GM19238 (cell line): ENCODE results near the gene MYO10.
"Not testable (repeated sequence)": the region's sequence is repeated elsewhere in the genome, so short reads cannot be mapped to it uniquely, and the experiment has no call there.

Experiments used
- DNase-seq: peaks from one replicate; pipeline ENCODE4 v3.0.0; 2011; ENCODE audit warnings: low spot score; ENCODE audit not compliant: insufficient read length

MYO10 gene

GRCh38 chr5:16886793-16887345 lies 49.2 kb downstream of the MYO10 start:
- no peak for DNase-seq

DNA sequence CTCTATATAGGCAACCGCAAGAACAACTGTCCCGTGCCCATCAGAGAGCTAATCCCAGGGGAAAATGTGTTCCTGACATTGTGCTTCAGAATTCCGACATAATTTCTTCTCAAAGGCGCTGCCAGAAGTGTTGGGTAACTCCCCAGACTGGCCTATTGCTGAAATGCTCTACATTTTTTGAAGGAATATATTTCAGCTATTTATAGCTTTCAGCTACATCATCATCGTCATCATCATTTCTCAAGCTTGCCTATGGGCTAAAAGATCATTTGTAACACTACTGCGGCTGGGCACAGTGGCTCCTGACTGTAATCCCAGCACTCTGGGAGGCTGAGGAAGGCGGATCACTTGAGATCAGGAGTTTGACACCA lies 49.7 kb downstream of the MYO10 start:
- DNase-seq = no peak

GRCh38 chr5:16885635-16886365 lies 50.3 kb downstream of the MYO10 start:
- no peak for DNase-seq

- no peak for DNase-seq
Measured at GRCh38 chr5:16884595-16884994, 51.5 kb downstream of the MYO10 start.

- DNase-seq = no peak
Measured at GRCh38 chr5:16883806-16884205, 52.3 kb downstream of the MYO10 start.

DNA sequence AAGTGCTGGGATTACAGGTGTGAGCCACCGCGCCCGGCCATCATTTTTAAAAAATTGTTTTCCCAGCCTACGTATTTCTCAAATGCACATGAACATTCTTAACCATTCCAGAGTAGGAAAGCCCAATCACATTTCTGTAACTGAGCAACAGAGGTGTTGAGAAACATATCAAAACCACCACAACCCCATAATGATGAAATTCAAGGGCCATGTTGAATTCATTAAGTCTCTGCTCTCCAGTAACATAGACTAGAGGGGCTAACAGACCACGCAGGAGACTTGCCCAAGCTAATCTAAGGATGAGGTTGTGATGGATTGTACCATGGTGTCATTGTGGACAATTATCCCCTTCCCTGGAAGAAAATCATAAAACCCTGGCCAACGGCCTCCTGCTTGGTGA lies 52.9 kb downstream of the MYO10 start:
- DNase-seq = no peak

DNA sequence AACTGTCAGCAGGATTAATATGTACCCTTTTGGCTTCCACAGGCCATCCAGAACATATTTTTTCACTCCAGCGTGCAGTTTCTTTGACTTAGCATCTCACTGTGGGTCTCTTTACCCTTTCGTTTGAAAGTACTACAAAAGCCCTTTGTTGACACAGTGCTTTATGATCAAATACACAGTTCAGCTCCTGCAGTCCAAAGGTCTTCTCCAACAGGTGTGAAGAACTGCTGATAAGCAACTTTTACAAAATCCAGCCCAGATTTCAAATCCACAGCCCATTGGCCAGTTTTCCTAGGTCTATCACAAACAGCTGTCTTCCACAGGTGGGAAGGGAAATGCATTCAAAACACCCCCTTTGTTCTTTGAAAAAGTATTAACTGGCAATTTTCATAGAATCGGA lies 54.8 kb downstream of the MYO10 start:
- no peak for DNase-seq

- no peak for DNase-seq
Measured at GRCh38 chr5:16880547-16880946, 55.5 kb downstream of the MYO10 start.

GRCh38 chr5:16879650-16880049 lies 56.4 kb downstream of the MYO10 start:
- DNase-seq = no peak

DNA sequence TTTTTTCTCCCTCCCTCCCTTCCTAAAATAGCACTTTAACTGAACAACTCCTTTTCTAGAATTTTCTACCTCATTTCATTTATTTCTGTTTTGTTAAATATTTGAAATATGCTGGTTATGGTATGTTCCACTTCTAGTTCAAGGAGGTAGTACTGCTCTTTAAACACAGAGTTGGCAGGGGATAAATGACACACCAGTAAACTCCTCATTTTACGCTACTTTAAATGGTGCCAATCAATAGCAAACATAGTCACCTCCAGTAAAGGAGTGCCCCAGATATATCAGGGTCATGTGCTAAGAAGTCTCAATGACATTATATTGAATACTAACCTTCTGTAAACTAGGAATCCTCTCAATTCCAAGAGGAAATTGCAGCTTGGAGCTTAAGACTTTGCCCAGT lies 56.9 kb downstream of the MYO10 start:
- no peak for DNase-seq

- no peak for DNase-seq
Measured at GRCh38 chr5:16877267-16877935, 58.7 kb downstream of the MYO10 start.

DNA sequence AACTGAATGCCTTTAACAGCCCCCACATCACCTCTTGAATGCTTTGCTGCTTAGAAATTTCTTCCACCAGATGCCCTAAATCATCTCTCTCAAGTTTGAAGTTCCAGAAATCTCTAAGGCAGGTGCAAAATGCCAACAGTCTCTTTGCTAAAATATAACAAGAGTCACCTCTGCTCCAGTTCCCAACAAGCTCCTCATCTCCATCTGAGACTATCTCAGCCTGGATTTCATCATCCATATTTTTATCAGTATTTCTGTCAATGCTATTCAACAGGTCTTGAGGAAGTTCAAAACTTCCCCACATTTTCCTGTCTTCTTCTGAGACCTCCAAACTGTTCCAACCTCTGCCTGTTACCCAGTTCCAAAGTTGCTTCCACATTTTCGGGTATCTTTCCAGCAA lies 61.7 kb downstream of the MYO10 start:
- DNase-seq = not testable (repeated sequence)

DNA sequence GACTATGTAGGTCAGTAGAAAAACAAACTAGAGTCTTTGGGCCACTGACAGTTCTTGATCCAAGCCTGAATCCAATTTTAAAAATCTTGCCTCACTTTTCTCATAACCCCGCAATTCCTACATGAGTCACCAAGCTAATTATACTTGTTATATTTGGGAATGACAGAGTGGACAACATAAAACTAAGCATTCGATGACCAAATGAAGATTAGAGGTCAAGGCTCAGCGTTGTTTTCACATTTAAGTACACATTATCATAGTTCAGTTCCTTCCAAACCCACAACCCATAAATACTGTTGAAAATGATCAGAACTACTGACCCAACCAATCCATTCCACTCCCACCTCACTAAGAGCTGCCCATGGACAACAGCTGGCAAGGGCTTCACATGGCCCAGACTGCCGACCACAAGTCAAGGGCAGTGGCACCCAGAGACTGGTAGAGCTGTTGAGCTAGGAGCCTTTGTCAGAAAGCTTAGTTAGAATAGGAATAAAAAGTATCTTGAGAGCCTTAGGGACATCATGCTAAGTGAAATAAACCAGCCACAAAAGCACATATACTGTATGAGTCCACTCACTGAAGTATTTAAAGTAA lies 64.2 kb downstream of the MYO10 start:
- no peak for DNase-seq

DNA sequence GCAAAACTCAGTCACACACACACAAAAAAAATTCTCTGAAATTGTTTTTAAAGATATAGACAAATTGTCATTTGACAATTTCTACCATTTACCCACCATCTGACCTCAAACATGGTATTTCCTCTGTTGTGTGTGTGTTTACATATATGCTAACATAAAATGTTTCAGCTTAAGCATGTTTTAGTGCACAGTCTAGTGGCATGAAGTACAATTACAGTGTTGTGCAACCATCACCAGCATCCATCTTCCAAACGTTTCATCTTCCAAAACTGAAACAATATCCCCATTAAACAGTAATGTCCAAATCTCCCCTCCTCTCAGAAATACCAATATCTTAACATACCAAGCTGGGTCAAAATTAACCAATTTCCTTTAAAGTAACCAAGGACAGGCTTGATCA lies 65.2 kb downstream of the MYO10 start:
- no peak for DNase-seq

DNA sequence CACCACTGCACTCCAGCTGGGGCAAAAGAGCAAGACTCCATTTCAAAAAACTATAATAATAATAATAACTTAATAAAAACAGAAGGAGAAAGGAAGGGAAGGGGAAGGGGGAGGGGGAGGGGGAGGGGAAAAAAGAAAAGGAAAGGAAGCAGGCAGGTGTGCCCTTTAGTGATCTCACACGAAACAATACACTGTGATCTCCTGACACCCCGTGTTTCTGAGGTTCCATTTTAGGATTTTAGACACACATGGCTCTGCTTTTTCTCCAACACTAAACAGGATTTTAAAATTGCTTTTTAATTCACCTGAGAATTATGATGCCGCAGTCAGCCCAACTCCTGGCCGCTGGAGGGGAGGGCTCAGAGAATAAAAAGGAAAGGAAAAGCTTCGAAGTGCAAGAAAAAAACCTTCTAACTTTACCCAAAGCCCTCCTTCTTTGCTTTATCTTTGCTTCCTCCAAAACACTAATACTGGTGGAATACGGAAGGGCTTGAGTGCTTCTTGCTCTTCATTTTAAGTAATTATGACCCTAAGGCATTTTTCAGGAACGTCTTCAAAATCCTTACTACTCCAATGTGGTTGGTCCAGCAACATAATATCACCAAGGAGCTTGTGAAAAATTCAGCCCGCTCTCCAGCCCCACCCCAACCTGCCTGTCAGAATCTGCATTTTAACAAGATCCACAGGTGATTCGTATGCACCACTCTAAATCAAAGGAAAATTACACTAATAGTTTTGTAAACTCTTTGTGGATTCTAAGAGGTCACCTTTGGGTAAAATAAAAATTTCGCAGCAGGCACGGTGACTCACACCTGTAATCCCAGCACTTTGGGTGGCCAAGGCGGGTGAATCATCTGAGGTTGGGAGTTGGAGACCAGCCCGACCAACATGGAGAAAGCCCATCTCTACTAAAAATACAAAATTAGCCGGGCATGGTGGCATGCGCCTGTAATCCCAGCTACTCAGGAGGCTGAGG lies 66.0 kb downstream of the MYO10 start:
- no peak for DNase-seq

DNA sequence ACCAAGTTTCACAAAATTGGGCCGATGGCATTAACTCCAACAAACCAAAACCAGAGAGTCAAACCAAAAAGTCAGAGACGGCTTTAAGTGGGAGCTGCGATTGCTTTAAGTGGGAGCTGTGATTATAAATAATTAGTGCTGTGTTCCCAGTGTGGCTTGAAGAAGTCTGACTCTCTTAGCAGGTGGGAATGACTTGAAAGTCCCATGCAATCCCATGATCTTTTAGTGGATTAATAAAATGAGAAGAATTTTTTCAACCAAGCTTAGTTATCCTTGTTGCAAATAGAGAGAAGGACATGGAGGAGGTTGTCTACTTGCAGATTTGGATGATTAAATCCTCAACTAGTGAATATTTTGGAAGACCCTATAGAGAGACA lies 68.5 kb downstream of the MYO10 start:
- no peak for DNase-seq

DNA sequence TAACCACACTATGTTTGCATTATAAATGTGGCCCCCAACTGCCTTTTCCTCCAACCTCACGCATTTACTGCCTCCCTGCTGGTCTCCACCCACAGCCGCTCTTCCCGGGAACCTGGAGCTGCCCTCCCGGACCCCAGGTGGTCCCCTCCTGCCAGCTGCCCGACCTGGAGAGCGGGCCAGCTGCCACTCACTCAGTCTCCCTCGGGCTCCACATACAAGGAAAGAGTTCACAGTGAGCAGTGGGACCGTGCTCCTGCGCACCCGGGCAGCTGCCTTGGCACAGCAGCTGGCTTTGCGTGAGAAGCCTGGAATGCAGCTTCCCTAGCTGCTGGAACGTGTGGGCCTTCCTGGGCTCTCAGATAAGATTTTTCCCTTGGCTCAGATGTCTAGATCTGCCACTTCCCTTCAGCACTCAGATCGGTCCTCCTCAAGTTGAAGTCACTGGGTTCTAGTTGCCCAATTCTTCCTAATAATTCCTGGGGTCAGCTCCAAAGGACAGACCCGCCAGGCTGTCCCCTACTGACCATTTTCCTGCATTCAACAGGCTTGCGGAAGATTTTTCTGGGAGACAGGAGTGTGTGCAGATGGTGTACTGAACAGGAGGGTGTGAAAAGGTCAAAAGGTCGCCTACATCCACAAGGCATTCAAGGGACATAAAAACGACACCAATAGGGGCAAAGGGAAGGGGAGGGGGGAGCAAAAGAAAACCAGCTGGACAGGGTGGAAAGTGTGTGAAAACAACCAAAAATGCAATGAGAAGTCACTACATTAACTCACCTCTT lies 69.1 kb downstream of the MYO10 start:
- no peak for DNase-seq

DNA sequence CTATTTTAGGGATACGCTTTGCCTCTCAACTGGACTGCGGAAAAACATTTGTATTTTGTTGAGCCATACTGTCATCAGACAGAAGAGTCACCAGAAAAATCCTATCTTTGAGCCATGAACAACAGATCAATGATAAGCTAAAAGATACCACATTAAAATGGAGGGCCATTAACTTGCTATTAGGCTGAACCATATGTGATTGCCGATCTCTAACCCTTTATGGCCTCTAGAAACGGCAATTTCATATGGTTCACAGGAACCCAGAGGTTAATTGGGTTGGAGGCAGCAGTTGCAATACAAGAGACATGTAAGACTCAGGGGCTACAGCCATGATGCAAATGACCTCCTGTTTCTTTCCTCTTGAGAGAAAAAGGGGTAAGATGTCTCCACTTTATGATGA lies 69.8 kb downstream of the MYO10 start:
- no peak for DNase-seq

DNA sequence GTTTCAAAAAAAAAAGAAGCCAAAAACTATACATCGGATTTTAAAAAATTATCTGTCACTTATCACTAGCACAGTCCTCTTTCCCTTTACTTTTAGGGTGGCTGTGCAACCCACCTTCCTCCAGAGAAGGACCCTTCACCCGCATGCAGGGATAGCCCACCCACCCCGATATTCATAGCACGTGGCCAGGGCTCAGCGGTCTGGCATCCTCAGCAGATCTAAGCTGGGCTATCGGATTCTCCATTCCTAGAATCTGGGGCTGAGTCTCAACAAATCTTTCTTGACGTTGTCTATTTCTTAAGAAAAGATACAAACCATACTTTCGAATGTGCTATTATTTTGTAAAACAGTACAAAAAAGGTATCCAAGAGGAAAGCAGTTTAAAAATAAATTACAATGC lies 70.9 kb downstream of the MYO10 start:
- DNase-seq = no peak

- DNase-seq = no peak
Measured at GRCh38 chr5:16864631-16865131, 71.4 kb downstream of the MYO10 start.
